Measurements from ENCODE around the gene SUSD4. TPM values are rescaled to one million over a fixed set of nuclear protein-coding genes. Genes with fewer than 3 reads are reported as not detected.

Gene SUSD4
- total and polyA plus RNA-seq, 2 of the 8 experiments (the other 6 are each of a cell fraction or from before 2014, with no cell fraction given): 3.9 to 5.2 TPM

- no peak for TF ChIP-seq RAD21 (IDR thresholded peaks at IDR 0.05 in 1 of 2, conservative IDR thresholded peaks at IDR 0.05 in 1 of 2; ENCODE audit: low read depth in 2 of 2, low read length in 2 of 2)
- no peak for TF ChIP-seq CBX8 (IDR thresholded peaks at IDR 0.05; ENCODE audit: borderline replicate concordance, low read depth, low read length)
- no peak for TF ChIP-seq ATF2 (IDR thresholded peaks at IDR 0.05; ENCODE audit: low read length)
- no peak for TF ChIP-seq BRCA1 (IDR thresholded peaks at IDR 0.05; ENCODE audit: low read depth, low read length)
- TF ChIP-seq TBP (IDR thresholded peaks at IDR 0.05; ENCODE audit: low read depth, low read length): no peak
These were observed 154.6 kb downstream of the SUSD4 start (continued) for GRCh38 chr1:223209293-223209898.

Data from H1 (cell line).